GM21367 (cell line): ENCODE data around the gene ANKRD40.

ENCODE experiments used
- ATAC-seq: cut with Tn5 transposase; IDR thresholded peaks from one replicate; pipeline ENCODE4 v1.9.1; 2021; ENCODE audit not compliant: unreplicated experiment

Gene ANKRD40

DNA sequence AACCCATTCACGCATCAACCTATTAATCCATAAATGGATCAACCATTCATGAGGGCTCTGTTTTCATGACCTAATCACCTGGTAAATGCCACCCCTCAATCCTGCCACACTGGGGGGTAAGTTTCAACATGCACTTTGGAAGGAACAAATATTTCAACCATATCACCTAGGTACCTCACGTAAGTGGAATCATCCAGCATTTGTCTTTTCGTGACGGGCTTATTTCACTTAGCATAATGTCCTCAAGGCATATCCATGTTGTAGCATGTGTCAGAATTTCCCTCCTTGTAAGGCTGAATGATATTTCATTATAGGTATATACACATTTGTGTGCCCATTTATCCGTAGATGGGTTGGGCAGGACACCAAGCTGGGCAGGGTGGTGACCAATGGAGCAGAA, 35.6 kb downstream of the ANKRD40 start:
- no peak for ATAC-seq

DNA sequence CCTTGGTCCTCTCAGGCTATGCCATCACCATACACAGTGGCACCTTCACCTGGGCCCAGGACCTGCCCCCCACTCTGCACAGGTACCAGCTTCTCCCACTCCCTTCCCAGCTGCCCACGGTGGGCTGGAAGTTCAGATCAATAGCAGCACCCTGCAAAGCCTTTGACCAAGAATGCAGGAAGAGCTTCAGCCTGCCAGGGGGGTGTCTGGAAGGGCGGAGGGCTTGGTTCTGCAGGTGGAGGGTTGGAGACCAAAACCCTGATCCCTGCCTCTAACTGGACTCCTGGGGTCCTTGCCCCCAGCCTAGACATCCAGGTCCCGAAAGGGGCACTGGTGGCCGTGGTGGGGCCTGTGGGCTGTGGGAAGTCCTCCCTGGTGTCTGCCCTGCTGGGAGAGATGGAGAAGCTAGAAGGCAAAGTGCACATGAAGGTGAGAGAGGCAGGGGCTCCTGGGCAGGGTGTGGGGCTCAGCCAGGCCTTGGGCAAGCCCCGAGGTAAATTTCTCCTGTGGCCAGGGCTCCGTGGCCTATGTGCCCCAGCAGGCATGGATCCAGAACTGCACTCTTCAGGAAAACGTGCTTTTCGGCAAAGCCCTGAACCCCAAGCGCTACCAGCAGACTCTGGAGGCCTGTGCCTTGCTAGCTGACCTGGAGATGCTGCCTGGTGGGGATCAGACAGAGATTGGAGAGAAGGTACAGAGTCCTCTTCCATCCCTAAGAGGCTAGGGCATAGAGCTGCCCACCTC, 38.7 kb downstream of the ANKRD40 start:
- ATAC-seq, result no peak

DNA sequence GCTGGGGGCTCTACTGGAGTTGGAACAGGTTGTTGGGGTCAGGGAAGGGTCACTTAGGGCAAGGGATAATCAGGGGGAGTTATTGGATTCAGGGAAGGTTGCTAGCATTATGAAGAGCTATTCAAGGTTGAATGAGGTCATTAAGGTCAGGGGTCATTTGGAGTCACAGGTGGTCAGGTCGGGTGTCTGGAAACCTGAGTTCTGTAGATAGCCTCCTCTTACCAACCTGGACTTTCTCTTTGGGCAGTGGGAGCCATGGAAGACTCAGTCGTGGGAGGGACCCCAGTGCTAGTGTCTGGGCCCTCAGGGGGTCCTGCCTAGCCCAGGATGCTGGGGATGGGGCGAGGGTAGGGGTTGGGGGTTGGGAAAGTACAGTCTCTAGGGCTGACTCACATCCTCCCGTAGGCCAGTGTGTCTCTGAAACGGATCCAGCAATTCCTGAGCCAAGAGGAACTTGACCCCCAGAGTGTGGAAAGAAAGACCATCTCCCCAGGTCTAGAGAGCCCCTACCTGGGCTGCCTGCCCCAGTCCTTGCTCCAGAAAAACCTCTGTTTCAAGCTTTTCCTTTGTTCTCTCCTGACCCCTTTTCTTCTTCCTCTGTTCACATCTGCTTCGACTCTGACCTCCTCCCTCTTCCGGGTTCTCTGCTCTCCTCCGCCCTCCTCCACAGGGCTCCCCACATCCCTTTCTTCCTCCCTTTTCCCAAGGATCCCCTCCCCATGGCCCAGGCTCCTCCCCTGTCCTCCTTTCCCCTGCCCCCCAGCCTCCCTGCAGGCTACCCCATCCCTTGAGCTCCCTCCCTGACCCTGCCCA, 39.5 kb downstream of the ANKRD40 start:
- ATAC-seq, result no peak

DNA sequence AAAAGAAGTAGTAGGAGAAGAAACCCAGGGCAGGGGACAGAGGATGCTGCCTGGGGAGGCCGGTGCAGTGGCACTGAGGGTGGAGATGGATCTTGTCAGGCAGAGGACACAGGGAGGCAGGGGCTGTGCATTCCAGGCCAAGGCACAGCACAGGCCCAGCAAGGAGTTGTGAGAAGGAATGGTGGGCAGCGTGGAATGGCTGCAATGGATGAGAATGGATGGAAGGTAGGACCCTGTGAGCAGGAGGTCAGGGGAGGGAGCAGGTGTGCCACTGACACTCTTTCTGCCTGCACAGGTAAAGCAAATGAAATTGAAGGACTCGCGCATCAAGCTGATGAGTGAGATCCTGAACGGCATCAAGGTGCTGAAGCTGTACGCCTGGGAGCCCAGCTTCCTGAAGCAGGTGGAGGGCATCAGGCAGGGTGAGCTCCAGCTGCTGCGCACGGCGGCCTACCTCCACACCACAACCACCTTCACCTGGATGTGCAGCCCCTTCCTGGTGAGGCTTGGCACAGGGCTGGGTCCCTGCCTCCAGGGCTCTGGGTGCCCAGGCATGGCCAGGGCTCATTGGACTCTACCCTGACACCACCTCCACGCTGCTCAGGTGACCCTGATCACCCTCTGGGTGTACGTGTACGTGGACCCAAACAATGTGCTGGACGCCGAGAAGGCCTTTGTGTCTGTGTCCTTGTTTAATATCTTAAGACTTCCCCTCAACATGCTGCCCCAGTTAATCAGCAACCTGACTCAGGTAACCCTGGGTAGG, 40.3 kb downstream of the ANKRD40 start:
- ATAC-seq, result no peak

DNA sequence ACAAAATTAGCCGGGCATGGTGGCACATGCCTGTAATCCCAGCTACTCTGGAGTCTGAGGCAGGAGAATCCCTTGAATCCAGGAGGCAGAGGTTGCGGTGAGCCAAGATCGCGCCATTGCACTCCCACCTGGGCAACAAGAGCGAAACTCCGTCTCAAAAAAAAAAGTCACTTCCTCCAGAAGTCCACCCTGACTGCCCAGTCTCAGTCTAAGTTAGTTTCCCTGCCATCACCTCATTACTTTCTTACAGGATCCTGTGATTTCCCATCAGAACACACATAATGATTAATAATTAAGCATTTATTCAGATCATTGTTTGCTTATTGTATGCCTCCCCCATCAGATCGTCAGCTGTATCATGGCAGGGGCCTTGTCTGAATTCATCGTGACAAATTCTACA, 41.4 kb downstream of the ANKRD40 start:
- ATAC-seq, result no peak

DNA sequence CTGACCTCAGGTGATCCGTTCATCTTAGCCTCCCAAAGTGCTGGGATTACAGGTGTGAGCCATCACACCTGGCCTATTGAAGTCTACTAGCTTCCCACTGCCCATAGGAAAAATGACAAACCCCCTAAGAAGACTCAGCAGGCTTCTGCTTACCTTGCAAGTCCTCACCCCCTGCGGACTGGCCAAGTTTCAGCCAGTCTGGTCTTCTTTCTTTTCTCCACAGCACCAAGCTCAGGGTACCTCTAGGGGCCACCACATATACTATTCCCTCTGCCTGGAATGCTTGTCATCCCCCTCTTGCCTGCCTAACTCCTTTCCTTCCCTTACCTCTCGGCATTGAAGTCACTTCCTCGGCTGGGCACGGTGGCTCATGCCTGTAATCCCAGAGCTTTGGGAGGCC, 41.9 kb downstream of the ANKRD40 start:
- no peak for ATAC-seq

DNA sequence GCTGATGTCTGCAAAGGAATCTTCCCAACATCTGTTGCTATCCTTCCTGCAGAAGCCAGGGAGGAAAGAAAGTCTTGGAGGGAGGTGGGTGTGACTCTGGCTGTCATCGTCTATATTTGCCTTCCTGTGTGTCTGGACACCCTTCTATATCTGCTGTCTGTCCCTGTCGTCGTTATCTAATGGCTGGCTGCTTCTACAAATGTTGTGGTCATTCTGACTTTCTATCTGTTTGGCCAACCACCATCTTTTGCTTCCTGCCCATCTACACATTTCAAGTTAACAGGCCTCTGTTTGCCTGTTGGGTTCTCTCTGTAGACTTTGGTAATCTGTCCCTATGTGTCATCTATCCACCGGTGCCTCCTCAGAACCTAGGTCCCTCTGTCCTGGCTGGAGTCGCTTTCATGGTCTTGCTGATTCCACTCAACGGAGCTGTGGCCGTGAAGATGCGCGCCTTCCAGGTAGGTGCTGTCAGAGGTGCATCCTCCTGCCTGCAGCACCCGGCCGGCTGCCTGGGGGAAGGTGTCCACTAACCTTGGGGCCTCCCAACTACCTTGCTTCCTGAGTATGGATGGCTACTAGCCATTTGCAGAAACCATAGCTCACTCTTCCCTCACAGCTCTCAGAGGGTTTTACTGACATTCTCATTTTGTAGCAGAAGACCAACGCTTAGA, 42.8 kb downstream of the ANKRD40 start:
- no peak for ATAC-seq

DNA sequence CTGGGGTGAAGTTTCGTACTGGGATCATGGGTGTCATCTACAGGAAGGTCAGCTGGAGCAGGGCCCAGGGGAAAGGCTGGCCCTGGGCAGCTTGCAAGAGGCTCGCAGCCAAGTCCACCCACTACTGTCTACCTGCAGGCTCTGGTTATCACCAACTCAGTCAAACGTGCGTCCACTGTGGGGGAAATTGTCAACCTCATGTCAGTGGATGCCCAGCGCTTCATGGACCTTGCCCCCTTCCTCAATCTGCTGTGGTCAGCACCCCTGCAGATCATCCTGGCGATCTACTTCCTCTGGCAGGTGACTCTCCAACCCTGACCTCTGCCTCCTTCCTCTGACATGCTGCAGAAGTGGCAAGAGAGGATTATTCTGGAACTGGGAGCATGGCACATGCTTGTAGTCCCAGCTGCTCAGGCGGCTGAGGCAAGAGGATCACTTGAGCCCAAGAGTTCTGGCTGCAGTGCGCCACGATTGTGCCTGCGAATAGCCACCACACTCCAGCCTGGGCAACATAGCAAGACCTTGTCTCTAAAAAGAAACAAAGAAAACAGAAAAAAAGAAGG, 43.8 kb downstream of the ANKRD40 start:
- no peak for ATAC-seq

DNA sequence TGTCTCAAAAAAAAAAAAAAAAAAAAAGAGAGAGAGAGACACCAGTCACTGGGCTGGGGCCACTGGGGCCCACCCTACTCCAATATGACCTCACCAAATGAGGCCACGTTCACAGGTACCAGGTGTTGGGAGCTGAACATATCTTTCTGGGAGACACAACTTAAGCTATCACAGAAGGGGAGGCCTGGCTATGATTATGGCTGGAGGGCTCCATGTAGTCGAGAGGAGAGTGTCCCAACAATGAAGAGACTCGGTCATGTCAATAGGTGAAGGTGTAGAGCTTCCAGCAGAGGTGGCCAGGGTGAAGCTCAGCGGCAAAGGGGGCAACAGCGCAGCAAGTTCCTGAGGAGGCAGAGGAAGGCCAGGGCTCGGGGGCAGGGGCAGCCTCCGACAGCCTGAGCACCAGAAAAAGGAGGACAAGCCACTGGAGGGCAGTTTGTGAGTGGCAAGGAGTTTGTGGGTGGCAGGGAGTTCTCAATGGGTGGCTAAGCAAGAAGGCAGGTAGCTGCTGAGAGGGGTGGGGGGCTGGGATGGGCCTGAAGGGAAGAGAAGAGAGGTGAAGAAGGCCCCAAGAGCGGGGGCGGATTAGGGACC, 45.0 kb downstream of the ANKRD40 start:
- ATAC-seq, result no peak

DNA sequence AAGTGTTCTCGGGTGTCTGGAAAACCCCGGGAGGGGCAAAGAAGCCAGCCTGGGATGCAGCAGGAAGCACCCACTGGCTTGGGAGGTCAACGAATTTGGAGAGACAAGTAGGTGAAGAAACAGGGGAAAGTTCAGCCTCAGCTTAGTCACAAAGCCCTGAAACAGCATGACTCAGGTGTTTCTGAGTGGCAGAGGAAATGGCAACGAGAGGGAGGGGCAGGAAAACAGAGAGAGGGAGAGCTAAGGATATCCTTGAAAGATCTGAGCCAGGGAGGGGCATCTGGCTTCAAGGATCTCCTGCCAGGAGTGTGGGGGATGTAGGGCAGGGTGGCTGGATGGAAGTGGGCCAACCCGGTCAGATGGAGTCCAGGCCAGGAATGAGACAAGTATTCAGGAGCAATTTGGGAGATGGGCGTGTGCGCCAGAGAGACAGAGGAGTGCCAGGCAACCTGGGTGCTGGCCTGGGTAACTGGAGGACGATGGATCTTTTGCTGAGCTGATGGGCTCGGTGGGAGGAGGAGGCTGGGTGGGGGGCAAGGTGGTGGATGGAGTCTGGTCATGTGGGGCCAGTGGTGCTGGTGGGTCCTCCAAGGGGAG, 45.8 kb downstream of the ANKRD40 start:
- ATAC-seq, result no peak

DNA sequence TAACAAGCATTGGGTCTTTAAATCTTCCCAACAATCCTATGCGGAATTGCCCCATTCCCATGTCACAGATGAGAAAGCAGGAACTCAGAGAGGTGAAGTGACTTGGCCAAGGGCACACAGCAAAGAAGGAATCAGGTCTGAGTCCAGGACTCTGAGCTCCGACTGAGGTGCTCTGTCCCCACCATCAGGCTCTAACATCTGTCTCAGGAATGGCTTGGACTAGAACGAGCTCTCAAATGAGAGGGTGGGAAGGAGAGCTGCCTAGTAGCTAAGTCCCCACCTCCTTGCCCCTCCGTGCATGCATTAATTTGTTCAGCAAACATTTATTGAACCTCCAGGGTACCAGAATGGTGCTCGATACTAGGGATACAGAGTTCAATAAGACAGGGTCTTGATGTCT, 46.4 kb downstream of the ANKRD40 start:
- no peak for ATAC-seq

DNA sequence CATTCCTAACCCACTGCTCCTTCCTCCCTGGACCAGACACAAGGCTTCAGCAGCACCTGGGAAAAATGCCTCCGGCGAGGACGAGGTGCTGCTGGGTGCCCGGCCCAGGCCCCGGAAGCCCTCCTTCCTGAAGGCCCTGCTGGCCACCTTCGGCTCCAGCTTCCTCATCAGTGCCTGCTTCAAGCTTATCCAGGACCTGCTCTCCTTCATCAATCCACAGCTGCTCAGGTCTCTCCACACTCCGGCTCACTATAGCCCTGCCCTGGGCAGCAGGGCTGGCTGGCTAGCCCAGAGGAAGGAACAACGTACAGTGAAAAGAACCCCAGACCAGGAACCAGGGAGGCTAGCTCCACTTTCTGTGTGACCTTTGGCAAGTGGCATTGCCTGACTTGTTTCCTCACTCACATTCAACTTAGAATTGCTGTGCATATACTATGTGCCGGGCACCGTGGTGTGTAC, 46.8 kb downstream of the ANKRD40 start:
- ATAC-seq, result no peak

DNA sequence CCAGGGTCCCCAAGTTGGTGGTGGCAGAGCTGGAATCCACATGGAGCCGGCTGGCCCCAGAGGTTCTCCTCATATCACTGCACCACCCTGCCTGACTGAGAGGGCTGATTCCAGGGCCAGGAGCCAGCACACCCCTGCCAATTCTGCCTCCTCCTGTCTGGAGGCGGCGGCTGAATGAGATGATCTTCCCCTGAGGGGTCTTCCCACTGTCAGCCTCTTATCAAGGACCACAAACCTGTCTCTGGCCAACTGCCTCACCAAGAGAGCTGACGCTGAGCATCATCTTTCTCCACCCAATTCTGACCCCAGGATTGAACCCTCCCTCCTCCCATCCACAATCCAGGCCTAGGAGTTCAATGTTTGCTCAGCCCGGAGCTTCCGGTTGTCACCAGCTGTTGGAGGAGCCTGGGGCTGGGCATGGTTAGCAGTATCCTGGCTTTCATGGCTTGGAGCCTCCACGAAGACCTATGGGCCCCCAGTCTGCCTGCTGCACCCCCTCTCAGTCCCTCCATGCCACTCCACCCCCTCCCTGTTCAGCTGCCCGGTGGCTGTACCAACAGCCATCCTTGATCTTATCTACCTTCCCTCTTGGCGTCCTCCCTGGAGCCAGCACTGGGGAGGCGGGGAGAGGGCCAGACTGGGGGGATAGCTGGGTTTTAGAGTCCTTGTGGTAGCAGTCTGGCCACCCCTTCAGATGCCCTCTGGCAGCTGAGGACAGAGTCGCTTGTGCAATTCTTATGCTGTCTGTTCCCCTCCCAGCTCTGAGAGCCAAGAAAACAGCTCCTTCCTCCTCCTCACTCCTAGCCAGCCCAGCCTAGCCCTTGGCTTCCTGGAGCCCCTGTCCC, 47.5 kb downstream of the ANKRD40 start:
- ATAC-seq, result no peak

DNA sequence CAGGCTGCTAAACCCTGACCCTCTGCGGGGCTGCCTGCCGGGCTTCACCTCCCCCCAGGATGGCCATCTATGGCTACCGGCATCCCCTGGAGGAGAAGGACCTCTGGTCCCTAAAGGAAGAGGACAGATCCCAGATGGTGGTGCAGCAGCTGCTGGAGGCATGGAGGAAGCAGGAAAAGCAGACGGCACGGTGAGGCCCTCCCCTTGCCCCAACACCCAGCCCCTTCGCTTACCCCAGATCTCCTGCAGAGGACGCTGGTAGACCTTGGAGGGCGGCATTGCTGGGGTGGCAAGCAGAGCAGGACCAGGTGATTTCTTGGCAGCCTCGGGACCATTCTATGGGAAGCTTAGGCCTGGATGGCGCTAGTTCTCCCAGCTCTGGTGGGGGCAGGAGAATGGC, 48.5 kb downstream of the ANKRD40 start:
- no peak for ATAC-seq

DNA sequence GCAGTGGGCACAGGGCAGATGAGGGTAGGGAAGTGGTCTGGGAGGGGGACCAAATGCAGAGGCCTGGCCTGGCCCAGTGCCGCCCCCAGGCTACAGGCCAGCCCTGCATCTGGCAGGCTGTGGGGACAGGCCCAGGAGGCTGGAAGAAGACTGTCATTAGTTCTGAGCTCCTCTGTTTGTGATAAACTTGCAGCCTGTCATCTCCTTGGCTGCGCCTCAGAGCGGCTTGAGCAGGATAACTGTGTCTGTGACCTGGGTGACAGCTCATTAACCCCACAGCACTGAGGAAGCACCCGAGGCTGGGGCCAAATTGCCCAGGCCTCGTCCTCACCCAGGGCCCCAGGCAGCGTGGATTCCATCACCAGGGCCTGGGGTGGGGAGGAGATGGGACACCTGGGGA, 49.1 kb downstream of the ANKRD40 start:
- no peak for ATAC-seq

DNA sequence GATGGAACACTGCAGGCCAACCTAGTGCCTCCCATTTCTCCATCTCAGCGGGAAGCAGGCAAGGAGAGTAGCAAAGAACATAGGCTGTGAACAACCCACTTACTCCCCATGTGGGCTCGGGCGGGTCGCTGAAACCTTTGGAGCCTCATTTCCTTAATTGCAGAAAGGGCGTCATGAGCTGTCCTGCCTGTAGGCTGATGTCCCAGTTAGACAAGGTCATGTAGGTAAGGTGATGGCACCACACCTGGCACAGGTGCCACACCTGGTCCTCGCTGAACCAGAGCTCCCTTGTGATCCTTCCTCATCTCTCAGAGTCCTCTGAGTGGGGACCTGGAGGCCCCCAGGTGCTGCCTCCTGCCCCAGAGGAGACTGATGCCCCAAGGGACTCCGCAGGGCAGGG, 50.1 kb downstream of the ANKRD40 start:
- ATAC-seq, result no peak

DNA sequence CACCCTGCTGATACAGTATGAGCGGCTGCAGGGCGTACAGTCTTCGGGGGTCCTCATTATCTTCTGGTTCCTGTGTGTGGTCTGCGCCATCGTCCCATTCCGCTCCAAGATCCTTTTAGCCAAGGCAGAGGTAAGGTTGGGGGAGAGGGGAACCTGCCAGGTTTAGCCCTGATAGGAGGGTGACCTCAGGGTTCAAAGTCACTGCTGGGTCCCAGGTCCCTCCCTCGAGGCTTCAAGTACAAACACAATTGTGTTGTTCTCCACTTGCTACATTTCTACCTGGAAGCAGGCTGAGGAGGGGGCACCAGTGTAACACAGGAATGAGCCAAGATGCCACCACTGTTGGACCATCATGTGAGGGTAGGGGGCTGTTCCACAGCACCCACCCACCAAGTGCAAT, 50.7 kb downstream of the ANKRD40 start:
- ATAC-seq, result no peak

DNA sequence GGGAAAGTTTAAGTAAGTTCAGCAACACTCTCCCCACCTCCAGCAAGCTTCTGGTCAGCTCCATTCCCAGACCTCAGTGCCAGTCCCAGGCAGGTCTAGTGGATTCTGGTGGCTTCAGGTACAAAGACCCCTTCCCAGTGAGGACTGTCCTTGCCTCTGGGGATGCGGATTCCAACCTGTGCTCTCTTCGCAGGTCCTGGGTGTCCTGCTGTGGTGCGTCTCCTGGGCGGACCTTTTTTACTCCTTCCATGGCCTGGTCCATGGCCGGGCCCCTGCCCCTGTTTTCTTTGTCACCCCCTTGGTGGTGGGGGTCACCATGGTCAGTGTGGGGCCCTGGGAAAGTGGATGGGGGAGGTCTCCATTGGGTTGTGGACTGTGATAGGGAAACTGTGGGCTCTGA, 51.2 kb downstream of the ANKRD40 start:
- ATAC-seq, result no peak

DNA sequence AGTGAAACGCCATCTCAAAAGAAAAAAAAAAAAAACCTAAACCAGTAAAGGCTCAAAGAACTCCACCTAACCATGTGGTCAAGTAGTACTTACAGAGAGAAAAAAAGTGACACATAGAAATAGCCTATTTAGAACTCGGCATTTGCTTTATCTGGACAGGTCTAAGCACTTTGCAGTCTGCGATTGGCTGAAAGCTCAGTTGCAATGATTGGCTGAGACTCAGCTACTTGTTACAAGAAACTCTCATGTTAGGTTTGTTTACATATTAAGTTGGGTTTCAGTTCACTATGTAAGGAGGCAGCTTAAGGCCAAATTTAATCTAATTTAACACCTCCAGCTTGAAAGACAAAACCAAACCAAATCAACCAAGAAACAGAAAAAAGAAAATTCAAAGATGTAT, 54.0 kb downstream of the ANKRD40 start:
- no peak for ATAC-seq
